NCI-H2227 treated with DMSO at 0.1 percent for 48 hours (cell line): ENCODE measurements around the gene MYH8.

Experiments
- DNase-seq: peaks from one replicate; lab custom pipeline; 2025; lab: John Stamatoyannopoulos, UW

The MYH8 gene

GRCh38 chr17:10380631-10381408 lies 40.9 kb downstream of the MYH8 start:
- DNase-seq = no peak

- no peak for DNase-seq
Observed at GRCh38 chr17:10372906-10373305, 48.8 kb downstream of the MYH8 start, which contains the start of gene MYH13. Gene MYH13, minus strand, starts transcription at chr17:10373006. Its CDS starts 8,476 bp downstream, at chr17:10364530.

GRCh38 chr17:10370016-10370608 lies 51.6 kb downstream of the MYH8 start:
- no peak for DNase-seq

- no peak for DNase-seq
Observed at GRCh38 chr17:10369239-10369638, 52.5 kb downstream of the MYH8 start.

GRCh38 chr17:10368561-10368960 lies 53.2 kb downstream of the MYH8 start:
- no peak for DNase-seq

- no peak for DNase-seq
Observed at GRCh38 chr17:10360578-10360977, 61.2 kb downstream of the MYH8 start.

- no peak for DNase-seq
Observed at GRCh38 chr17:10357768-10358167, 64.0 kb downstream of the MYH8 start.

GRCh38 chr17:10354651-10355050 lies 67.1 kb downstream of the MYH8 start:
- no peak for DNase-seq

- DNase-seq = no peak
Observed at GRCh38 chr17:10352893-10353292, 68.9 kb downstream of the MYH8 start.

- no peak for DNase-seq
Observed at GRCh38 chr17:10349403-10349802, 72.3 kb downstream of the MYH8 start.

GRCh38 chr17:10344816-10345215 lies 76.9 kb downstream of the MYH8 start:
- DNase-seq = no peak
